CD4-positive, alpha-beta T cell treated with Interleukin-21 for 1 hour (primary cell): Measurements from ENCODE around the gene MRTFA.

Experiments used
- DNase-seq: peaks from one replicate; pipeline ENCODE4 v3.0.0-alpha.2; 2020

MRTFA gene

GRCh38 chr22:40420341-40421081 lies 216.0 kb downstream of the MRTFA start:
- DNase-seq, result no peak

- DNase-seq, result no peak
Measured at GRCh38 chr22:40419718-40420117, 216.8 kb downstream of the MRTFA start.

DNA sequence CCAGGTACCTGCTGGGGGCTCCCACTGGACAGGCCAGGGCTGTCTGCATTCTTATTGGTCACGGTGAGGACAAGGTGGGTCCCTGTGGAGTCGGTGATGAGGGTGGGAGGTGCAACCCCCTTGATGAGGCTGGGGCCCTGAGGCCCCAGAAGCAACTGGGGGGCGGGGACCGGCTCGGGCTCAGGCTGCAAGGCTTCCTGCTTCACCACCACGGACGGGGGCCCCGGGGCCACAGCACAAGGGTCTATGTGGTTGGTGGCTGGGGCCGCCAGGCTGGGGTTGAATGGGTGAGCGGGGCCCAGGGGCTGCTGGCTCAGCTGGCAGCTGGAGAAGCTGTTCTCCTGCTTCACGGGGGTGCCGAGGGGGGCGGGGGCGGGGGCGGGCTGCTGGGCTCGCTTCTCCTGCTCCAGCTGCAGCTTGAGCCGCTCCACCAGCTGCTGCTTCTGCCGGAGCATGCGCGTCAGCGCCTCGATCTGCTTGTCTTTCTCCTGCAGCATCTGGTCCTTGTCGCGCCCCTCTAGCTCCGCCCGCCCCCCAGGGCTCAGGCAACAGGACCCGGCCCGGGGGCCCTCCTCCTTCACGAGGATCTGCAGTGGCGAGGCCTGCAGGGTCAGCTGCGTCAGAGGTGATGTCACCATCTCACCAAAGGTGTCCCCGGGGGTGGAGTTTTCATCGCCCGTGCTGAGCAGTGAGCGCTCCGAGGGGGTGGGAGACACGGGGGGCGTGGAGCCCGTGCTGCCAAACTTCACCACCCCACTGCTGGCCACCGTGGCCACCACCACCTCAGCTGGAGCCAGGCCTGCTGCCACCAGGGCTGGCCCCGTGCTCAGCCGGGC lies 217.9 kb downstream of the MRTFA start:
- no peak for DNase-seq

GRCh38 chr22:40417881-40418280 lies 218.6 kb downstream of the MRTFA start:
- DNase-seq, result no peak

DNA sequence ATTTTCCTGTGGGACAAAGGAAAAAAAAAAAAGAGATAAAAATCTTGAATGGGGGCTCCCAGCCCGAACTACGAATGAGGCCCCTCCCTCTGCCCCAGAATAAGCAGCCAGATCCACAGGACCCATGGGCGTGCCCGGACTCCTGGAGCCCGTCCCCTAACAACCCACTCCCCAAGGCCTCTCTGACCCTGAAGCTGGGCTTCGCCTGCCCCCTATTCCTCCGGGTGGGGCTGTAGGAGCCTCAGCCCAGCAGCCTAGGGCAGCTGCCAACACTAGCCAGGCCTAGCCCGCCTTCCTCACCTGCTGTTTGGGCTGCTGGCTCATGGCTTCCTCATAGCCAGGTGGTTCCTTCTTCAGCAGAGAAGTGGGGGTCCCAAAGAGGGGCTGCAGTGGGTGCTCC lies 219.5 kb downstream of the MRTFA start:
- DNase-seq, result no peak

DNA sequence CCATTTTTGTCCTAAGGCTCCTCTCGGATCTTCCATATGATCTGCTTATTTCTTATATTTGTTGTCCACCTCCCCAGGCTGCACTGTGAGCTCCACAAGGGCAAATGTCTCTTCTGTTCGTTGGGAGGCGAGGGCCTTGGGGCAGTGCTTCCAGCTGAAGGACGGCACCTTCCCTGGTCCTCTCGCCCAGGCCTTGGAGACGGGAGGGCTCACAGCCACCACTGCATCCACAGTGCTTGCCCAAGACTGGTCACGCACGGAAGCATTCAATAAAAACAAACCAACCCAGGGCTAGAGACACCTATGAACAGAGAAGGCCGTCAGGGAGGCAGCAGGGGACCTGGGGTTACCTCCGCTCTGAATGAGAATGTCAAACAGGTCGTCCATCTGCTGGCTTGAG lies 219.9 kb downstream of the MRTFA start:
- no peak for DNase-seq

DNA sequence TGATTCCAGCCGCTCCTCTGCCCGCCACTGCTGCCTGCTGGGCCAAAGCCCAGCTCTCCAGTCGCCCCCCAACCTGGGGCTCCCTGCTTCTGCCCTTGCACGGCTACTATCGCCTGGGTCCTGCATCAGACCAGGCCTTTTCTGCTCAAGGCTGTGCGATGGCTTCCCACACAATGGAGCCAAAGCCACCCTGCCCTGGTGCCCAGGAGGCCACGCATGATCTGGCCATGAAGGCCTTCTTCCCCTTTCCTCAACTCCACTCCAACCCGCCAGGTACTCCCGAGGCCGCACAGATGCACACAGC lies 220.3 kb downstream of the MRTFA start:
- no peak for DNase-seq

GRCh38 chr22:40415531-40416266 lies 220.8 kb downstream of the MRTFA start:
- DNase-seq, result no peak

GRCh38 chr22:40414838-40415505 lies 221.5 kb downstream of the MRTFA start:
- DNase-seq, result no peak

DNA sequence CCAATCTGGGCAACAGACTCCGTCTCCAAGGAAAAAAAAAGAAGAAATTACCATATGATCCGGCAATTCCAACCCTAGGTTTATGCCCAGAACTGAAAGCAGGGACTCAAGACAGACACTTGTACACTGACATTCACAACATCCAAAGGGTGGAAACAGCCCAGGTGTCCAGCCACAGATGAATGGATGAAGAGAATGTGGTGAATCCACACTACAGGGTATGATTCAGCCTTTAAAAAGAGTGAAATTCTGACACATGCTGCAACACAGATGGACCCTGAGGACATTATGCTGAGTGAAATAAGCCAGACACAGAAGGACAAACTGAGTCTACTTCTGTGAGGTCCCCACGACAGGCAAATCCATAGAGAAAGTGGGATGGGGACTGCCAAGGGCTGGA lies 222.2 kb downstream of the MRTFA start:
- no peak for DNase-seq

GRCh38 chr22:40413873-40414272 lies 222.6 kb downstream of the MRTFA start:
- DNase-seq, result no peak

DNA sequence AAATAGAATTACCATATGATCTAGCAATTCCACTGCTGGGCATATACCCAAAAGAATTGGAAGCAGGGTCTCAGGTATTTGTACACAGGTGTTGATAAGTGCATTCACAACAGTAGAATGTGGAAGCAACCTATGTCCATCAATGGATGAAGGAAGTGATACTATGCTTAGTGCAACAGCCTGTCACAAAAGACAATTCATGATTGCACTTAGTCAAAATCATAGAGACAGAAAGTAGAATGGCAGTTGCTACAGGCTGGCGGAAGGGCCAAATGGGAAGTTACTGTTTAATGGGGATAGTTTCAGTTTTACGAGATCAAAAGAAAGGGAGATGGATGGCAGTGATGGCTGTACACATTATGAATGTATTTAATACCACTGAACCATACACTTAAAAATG lies 224.1 kb downstream of the MRTFA start:
- DNase-seq, result no peak

DNA sequence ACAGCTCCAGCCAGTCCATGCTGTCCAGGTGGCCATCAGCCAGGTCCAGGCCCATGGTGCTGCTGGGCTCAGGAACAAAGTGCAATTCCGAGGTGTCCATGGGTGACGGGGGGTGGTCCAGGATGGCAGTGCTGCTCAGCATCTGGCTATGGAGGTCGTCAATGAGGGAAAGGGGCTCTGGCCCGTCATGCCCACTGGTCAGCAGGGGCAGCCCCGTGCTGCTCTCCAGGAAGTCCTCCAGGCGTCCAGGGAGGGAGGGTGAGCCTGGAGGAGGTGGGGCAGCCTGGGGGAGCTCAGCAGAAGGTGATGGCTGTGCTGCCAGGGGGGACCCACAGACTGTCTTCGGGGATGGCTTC lies 225.0 kb downstream of the MRTFA start:
- no peak for DNase-seq

GRCh38 chr22:40410731-40411505 lies 225.6 kb downstream of the MRTFA start:
- DNase-seq, result no peak

DNA sequence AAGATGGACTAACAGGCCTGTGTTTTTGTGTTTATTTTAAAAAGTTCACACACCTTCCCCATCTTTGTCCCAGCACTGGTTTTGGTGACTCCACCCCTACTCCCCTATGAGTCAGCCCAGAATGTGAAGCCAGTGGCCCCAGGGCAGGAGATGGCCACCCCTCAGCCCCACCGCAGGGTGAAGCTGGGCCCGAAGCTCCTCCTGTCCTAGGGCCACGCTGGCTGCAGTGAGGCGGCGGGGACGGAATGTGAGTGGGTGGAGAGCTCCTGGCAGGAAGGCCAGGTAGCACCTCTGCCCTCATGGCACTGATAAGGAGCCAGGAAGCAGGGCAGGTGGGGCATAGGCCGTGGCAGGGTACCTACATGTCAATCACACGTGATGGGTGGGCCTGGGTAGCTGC lies 226.2 kb downstream of the MRTFA start:
- no peak for DNase-seq

GRCh38 chr22:40409613-40410113 lies 226.9 kb downstream of the MRTFA start:
- no peak for DNase-seq

DNA sequence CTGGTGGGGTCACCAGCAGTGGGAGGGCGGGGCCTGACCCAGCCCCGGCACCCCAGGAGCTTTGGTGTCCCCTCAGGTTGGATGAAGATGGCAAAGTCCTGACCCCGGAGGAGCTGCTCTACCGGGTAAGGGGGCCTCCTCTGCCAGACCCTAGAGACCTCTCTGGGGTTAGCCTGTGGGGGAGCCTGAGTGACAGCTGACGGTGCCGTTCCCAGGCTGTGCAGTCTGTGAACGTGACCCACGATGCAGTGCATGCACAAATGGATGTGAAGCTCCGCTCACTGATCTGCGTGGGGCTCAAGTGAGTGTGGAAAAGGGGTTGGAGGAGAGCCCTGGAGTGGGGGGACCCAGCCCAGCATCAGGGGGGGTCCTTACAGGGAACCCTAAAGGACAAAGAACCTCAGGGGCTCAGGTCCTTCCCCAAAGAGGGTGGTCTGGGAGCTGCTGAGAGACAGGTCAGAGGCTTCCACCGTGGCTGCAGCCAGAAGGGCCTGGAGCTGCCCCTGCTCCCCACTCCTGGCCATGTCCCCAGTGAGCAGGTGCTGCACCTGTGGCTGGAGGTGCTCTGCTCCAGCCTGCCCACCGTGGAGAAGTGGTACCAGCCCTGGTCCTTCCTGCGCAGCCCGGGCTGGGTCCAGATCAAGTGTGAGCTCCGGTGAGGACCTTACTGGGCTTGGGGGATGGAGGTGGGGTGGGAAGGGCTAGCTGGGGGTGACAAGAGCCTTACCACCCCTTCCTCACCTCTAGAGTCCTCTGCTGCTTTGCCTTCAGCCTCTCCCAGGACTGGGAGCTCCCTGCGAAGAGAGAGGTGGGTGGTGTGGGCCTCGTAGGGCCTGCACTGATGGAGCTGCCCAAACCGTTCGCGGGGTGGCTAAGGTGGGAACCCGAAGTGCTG lies 227.6 kb downstream of the MRTFA start:
- no peak for DNase-seq

DNA sequence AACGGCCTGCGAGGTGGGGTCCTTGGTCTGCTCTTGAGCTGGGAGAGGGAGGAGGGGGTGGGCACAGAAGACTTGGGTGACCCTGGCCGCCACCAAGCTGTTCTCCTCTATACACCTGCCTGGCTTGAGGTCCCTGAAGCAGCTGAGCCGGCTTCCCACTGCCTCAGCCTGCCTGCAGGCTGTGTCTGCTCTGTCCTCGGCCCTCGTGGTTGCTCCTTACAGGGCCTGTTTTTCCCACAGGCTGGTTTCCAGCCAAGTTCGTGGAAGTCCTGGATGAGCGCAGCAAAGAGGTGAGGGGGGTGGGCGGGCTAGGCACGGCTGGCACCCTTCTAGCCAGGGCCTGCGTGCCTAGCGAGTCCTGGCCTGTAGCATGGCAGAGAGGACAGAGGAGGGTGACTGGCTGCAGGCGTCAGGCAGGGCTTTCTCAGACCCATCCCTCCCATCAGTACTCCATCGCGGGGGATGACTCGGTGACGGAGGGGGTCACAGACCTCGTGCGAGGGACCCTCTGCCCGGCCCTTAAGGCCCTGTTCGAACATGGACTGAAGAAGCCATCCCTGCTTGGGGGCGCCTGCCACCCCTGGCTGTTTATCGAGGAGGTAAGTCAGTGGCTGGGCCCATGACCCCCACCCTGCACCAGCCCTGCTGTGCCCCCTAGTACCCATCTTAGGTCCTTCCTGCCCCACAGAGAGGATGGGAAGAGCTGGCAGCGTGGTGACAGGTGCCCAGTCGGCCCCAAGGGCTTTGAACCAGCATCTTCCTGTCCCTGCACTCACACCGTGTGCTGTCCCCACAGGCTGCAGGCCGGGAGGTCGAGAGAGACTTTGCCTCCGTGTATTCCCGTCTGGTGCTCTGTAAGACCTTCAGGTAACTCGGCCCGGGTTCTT lies 228.4 kb downstream of the MRTFA start:
- DNase-seq, result no peak

- no peak for DNase-seq
Measured at GRCh38 chr22:40407021-40407761, 229.3 kb downstream of the MRTFA start.
